ENCODE data around the gene SELP. TPM values are rescaled to one million over a fixed set of nuclear protein-coding genes. Genes with fewer than 3 reads are reported as not detected.

SELP gene
- total RNA-seq, 1 donor from 2014 or later, result 61.5 TPM

DNA sequence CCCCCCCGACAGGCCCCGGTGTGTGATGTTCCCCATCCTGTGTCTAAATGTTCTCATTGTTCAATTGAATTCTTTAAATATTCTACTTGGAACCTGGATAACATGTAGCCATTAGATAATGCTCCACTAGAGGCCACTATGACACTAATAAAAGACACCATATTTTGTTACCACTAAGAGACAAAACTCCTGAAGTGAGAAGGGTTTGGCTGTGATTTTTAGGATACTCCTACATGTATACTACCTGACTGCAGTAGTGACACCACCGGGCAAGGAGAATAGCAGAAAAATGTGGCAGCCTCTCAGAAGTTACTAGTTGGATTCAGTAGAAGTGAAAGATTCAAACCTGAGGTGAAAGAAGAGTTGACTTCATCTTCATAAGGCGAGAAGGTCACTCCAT is 79.6 kb downstream of the SELP start:
- ATAC-seq (peak; percentile 77), DNase-seq (no peak)
- no peak overlapping the region for H3K4me3 ChIP-seq
- H3K36me3 ChIP-seq, result no peaks in the 10 kb centered on the region
- TF ChIP-seq, protein P1, sequence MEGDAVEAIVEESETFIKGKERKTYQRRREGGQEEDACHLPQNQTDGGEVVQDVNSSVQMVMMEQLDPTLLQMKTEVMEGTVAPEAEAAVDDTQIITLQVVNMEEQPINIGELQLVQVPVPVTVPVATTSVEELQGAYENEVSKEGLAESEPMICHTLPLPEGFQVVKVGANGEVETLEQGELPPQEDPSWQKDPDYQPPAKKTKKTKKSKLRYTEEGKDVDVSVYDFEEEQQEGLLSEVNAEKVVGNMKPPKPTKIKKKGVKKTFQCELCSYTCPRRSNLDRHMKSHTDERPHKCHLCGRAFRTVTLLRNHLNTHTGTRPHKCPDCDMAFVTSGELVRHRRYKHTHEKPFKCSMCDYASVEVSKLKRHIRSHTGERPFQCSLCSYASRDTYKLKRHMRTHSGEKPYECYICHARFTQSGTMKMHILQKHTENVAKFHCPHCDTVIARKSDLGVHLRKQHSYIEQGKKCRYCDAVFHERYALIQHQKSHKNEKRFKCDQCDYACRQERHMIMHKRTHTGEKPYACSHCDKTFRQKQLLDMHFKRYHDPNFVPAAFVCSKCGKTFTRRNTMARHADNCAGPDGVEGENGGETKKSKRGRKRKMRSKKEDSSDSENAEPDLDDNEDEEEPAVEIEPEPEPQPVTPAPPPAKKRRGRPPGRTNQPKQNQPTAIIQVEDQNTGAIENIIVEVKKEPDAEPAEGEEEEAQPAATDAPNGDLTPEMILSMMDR (IDR thresholded peaks at IDR 0.05), result peak; percentile 53
- no peak overlapping the region for H3K27ac ChIP-seq
- no peaks in the 10 kb centered on the region for H3K27me3 ChIP-seq
- intact Hi-C loops (cut with DNase I), result no loop called here
- no peaks in the 10 kb centered on the region for H3K9me3 ChIP-seq
- no peaks in the 10 kb centered on the region for H3K4me1 ChIP-seq

DNA sequence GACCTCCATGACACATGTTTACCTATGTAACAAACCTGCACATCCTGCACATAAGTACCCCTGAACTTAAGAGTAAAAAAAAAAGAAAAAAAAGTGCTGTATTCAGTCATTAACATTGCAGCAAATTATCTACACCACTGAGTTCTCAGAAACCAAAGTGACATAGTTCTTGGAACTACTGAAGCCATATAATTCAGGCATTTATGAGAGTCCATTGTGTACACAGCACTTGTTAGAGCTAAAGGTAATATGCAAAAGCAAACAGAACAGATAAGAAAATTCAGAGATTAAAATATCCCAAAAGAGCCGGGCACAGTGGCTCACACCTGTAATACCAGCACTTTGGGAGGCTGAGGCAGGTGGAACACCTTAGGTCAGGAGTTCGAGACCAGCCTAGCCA is 81.6 kb downstream of the SELP start:
- no peak overlapping the region for H3K27ac ChIP-seq
- intact Hi-C loops (cut with DNase I), result loop anchor here (10.0 kb wide), 1 partner anchor 83 kb away; no protein-coding TSS in a partner anchor
- H3K27me3 ChIP-seq, result no peaks in the 10 kb centered on the region
- no peaks in the 10 kb centered on the region for H3K4me1 ChIP-seq
- H3K36me3 ChIP-seq, result no peaks in the 10 kb centered on the region
- H3K9me3 ChIP-seq, result no peaks in the 10 kb centered on the region
- ATAC-seq, result no peak
- no peak overlapping the region for H3K4me3 ChIP-seq
- TF ChIP-seq, protein P1 (IDR thresholded peaks at IDR 0.05), result no peak
- no peak for DNase-seq

DNA sequence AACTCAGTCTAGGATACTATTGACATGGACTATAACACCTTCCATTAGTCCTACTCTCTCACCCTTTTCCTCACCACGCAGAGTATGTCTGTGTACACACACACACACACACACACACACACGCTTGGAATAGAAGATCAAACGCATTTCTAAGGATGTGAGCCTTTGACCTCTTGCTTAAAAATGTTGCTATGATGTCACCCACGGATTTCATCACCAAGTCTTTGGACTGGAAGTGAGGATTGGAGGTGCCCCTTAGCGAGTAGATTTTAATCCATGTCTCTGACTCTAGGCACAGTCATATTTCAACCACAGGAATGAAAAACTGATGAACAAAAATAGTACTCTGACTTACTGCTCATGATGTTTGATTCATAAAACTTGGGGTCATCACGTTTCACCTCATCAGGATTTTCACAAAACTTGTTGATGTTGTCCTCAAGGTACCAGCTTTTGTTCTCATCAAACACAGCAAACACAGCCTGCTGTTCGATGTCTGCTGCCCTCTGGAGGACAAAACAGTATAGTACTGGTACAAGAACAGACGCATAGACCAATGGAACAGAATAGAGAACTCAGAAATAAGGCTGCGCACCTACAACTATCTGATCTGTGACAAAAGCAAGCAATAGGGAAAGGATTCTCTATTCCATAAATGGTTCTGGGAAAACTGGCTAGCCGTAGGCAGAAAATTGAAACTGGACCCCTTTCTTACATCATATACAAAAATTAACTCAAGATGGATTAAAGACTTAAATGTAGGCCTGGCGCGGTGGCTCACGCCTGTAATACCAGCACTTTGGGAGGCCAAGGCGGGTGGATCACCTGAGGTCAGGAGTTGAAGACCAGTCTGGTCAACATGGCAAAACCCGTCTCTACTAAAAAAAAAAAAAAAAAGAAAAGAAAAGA is 83.6 kb downstream of the SELP start:
- peak; percentile 96 for ATAC-seq
- intact Hi-C loops (cut with DNase I), result loop anchor here (10.0 kb wide), 1 partner anchor 82 kb away; no protein-coding TSS in a partner anchor

DNA sequence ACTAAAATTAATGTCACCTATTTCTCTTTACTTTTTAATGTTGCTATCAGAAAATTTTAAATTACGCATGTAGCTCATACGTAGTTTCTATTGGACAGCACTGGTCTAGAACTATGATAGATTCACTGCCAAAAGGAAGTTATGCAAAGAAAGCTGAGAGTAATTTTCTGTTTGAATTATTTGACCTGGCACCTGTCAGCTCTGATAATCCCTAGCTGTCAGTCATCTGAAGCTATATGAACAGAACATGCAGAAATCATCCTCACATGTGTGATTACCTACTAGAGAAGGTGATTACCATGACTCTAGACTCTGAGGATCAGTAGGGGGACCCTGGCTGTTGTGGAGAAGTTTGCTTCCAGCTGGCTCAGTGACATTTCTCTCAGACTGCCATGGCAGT is 84.5 kb downstream of the SELP start:
- Histone ChIP-seq H3K4me1 (no peaks in the 10 kb centered on the region), H3K9me3 (no peaks in the 10 kb centered on the region), H3K27me3 (no peaks in the 10 kb centered on the region), H3K27ac (no peak overlapping the region), H3K36me3 (no peaks in the 10 kb centered on the region), H3K4me3 (no peak overlapping the region)
- intact Hi-C loops (cut with DNase I), result loop anchor here (10.0 kb wide), 1 partner anchor 81 kb away; no protein-coding TSS in a partner anchor
- TF ChIP-seq, protein P1 (IDR thresholded peaks at IDR 0.05), result no peak
- ATAC-seq, result no peak
- DNase-seq, result no peak

More for the DNA sequence above, 83.6 kb downstream of the SELP start:
- TF ChIP-seq, protein P1 (IDR thresholded peaks at IDR 0.05), result peak; percentile 80
- H3K9me3 ChIP-seq, result no peaks in the 10 kb centered on the region
- no peak for DNase-seq
- H3K4me3 ChIP-seq, result no peak overlapping the region
- no peaks in the 10 kb centered on the region for H3K36me3 ChIP-seq
- no peaks in the 10 kb centered on the region for H3K27me3 ChIP-seq
- no peaks in the 10 kb centered on the region for H3K4me1 ChIP-seq
- H3K27ac ChIP-seq, result no peak overlapping the region

DNA sequence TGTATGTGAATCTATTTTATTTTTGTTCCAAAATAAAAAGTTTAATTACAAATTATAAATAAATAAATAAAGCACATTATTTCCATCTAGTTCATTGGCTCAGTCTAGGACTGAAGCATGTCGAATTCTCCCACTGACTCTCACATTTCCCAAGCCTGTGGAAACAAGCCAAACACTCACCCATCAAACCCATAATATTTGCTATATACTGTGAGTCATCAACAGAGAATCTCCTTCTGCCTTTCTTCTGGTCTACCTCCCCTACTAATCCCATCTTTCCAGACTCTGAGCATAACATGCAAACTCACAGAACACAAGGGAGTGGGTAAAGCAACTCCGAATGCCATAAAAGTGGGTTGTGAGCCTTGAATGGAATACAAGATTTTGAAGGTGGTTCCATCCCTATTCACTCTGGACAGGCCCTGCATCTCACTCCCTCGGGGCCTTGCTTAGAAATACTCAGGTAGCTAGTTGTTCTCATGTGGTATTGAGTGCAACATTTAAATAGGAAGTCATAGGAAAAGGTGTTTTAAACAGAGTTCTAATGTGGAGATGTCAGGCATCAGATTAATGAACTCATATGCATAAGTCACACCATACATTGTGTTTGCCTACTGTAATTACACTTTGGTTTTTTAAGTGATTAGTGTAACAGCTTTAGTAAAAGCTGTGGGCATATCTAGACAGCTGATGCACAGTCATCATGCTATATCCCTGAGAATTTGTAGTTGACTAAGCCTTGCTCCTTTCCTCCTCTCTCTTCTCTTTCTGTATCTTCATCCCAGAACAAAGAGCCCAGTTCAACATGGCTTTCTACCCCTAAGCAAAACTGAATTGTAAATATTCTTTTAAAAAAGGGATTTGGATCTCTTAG is 90.7 kb downstream of the SELP start:
- no peaks in the 10 kb centered on the region for H3K27me3 ChIP-seq
- no peaks in the 10 kb centered on the region for H3K36me3 ChIP-seq
- H3K4me1 ChIP-seq, result no peaks in the 10 kb centered on the region
- no peaks in the 10 kb centered on the region for H3K9me3 ChIP-seq
- TF ChIP-seq, protein P1 (IDR thresholded peaks at IDR 0.05), result no peak
- H3K27ac ChIP-seq, result no peak overlapping the region
- no peak overlapping the region for H3K4me3 ChIP-seq
- intact Hi-C loops (cut with DNase I), result no loop called here
- peak; percentile 25 for ATAC-seq
- no peak for DNase-seq

Other genes starting within 250 kb of the SELP start
- 0.32 TPM for gene CCDC181, start 202.7 kb downstream of the SELP start, total RNA-seq
- gene SLC19A2, start 144.2 kb downstream of the SELP start, total RNA-seq, result 12.8 TPM
- 1.6 TPM for gene F5, start 43.6 kb downstream of the SELP start, total RNA-seq
- gene SELL, start 81.5 kb upstream of the SELP start, total RNA-seq, result 12.1 TPM
- gene SELE, start 104.0 kb upstream of the SELP start, total RNA-seq, result 1.5 TPM
- gene METTL18, start 164.8 kb upstream of the SELP start, total RNA-seq, result 6.1 TPM